ENCODE results near the gene NKD2.
"Not testable (repeated sequence)": the region's sequence is repeated elsewhere in the genome, so short reads cannot be mapped to it uniquely, and the experiment has no call there.

Gene NKD2

DNA sequence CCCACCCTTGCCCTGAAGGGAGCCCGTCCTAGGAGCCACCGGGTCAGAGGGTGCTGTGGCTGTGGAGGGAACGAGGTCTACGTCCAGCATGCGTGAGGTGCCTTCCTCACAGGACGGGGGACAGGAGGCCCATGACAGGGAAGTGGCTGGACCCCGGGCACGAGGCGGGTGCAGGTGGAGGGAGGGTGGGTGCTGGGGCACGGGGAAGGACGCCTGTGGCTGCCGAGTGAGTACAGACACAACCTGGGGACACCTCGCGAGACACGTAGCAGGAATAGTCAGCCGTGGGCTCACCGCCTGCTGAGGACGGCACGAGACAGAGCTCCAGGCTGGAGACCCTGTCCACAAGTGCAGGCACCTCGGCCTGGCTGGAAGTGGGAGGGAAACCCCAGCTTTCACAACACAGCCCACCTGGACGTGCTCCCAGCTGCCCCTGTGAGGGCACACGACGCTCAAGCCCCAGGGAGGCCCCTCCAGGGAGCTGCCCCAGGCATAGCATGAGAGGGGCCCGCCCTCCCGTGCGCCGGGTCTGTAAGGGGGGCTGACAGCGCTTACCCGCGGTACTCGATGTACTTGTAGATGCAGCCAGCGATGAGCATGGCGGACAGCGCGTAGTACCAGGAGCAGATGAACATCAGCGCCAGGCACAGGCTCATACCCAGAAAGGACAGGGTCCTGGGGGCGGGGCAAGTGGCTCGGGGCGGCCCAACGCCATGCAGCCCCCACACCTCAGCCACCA, 66.4 kb downstream of the NKD2 start:
- no peak for DNase-seq (ENCODE audit: low read depth)

GRCh38 chr5:1075555-1075881, 66.9 kb downstream of the NKD2 start:
- DNase-seq (ENCODE audit: low read depth): no peak

DNA sequence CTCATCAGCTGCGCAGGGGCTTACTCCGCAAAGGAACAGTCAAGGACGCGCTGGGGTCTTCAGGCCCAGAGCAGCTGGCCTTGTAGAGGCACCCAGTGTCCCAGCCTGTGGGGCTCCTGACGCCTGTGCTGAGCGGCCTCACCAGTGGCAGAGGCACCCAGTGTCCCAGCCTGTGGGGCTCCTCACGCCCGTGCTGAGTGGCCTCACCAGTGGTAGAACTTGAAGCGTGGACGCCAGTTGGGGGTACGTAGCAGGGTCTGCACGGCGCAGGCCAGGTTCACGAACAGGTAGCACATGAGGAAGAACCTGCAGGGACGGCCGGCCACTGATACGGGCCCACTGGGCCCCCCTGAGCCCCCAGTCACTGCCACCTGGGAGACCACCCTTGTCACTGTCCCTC, 67.3 kb downstream of the NKD2 start:
- no peak for DNase-seq (ENCODE audit: low read depth)

GRCh38 chr5:1076406-1076805, 67.8 kb downstream of the NKD2 start:
- DNase-seq (ENCODE audit: low read depth): no peak

GRCh38 chr5:1077026-1077425, 68.4 kb downstream of the NKD2 start:
- DNase-seq (ENCODE audit: low read depth): no peak

DNA sequence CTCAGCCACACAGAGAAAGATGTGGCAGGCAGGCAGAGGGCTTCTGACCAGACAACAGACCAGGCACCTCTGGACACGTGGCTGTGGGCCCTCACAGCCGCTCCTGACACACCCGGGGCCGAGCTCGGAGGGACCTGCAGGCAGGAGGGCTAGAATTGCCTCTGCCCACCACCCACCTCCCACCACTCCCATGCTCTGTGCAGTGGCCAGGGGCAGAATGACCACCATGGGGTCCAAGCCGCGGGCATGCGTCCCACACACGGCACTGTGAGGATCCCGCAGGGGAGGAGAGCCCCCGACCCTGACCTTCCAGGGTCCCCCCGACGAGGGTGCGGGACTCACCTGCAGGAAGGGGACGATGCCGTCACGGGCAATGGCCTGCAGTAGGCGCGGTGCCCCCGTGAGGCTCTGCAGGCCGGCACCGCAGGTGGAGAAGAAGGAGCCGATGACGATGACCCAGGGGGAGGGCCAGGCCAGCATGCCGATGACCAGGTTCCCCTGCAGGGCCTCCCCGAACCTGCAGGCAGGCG, 69.0 kb downstream of the NKD2 start:
- no peak for DNase-seq (ENCODE audit: low read depth)

DNA sequence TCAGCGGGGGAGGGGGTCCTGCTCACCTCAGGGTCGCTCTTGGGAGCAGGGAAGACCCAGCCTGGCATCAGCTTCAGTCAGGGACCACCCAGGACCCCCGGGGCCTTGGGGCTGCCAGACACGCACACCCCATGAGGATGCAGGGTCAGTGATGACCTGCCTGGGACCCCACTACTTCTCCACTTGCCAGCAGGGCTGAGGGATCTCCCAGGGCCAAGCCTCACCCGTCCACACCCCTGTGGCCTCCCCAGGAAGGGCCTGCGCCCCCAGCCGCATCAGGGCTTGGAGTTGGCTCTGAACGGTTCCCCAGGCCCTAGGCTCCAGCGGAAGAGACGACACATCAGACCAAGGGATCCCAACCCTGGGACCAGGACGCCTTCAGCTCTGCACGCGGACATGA, 69.6 kb downstream of the NKD2 start:
- DNase-seq (ENCODE audit: low read depth): no peak

DNA sequence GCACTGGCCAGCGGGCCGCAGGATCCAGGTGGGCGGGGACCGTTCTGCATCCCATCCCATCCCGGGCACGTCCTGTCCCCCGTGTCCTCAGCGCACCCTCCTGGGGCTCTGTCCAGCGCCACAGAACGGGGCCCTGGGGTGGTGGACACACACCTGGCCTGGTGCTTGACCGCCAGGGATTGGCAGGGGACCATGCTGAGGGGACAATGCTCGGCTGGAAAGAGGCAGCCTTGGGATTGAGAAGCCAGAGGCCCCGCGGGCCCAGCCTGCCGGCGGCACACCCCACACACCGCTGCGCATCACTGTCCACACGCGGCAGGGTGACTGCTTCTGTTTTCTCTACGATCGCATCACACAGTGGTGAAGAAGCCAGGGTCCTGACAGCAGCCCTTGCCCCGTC, 70.2 kb downstream of the NKD2 start:
- no peak for DNase-seq (ENCODE audit: low read depth)

DNA sequence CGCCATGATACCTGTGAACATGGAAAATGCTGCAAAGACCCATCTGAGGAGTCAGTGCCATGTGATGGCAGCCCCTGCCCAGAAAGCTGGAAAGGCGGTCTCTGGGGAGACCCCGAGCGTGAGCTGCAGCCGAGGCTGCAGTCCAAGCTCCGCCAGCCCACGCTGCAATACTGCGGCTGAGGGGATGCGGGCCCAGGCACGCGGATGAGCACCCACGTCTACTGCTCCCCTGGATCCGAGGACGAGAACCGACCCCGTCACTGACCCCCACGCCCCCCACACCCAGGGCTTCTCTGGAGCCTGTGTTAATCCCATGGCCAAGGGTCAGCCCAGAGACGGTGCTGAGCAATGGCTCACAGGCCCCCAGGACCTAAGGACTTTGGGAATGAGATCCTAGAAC, 70.9 kb downstream of the NKD2 start:
- DNase-seq (ENCODE audit: low read depth): no peak

GRCh38 chr5:1079961-1080360, 71.4 kb downstream of the NKD2 start:
- DNase-seq (ENCODE audit: low read depth): no peak

DNA sequence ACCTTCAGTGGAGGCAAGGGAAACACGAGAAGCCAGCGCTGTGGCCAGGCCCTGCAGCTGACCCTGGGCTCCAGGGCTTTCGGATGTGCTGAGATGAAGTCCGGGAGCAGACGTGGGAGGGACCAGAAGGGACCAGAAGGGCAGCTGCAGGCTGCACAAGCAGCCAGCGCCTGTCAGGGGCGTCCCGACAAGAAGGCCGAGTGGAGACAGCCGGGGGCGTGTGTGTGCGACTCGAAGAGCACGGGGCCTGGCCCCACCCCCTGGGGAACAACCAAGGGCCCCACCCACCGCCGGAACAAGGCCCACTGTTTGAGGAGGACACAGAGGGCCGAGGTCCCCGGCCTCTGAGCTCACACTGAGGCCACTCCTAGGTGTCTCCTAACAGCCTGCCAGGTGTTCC, 71.8 kb downstream of the NKD2 start:
- no peak for DNase-seq (ENCODE audit: low read depth)

GRCh38 chr5:1081519-1081918, 72.9 kb downstream of the NKD2 start:
- DNase-seq (ENCODE audit: low read depth): no peak

- not testable (repeated sequence) for DNase-seq (ENCODE audit: low read depth)
These were observed 74.4 kb downstream of the NKD2 start for GRCh38 chr5:1083026-1083425.

GRCh38 chr5:1083823-1084605, 75.4 kb downstream of the NKD2 start:
- DNase-seq (ENCODE audit: low read depth): no peak

DNA sequence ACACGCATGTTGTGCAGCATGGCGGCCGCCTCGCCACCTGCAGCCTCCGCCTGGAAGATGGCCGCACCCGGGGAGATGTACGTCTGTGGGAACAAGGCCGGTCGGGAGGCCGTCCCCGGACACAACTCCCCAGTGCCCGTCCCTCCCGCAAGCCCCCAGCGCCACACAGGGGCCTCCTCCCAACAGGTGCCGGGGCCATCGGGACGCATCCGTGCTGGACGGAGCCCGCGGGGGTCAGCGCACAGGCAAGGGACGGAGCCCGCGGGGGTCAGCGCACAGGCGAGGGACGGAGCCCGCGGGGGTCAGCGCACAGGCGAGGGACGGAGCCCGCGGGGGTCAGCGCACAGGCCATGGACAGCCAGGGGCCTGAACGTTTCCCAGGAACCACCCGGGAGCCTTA, 76.8 kb downstream of the NKD2 start:
- DNase-seq (ENCODE audit: low read depth): no peak

DNA sequence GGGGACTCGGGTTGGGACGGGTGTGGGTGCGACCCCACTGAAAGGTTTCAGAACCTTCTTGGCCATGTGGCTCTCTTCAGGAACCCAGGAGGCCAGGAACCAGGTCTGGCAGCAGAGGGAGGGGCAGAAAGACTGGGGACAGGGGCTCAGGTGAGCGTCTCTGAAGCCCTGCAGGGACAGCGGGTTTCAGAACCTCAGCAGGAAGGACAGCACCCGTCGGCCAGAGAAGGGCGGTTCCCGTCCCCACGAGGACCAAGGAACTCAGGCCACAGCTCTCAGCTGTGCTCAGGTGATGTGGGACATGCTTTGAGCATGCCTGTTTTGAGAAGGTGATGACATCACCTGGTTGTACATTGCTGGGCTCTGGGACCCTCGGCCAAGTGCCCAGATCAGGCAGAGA, 77.5 kb downstream of the NKD2 start:
- no peak for DNase-seq (ENCODE audit: low read depth)

DNA sequence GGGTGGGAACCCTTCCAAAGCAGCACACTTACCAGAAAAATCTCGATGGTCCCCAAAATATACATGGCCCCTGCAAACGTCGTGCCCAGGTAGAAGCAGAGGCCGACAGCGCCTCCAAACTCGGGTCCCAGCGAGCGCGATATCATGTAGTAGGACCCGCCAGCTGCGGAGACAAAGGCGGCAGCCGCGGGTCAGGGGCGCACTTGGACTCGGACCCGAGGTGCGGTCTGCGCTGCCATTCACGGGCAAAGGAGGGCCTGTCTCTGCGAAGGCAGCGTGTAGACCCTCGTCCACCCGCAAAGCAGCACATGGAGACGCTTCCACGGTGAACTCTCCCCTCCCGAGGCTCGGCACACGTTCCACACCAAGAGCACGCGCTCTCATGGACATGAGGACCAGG, 78.3 kb downstream of the NKD2 start:
- DNase-seq (ENCODE audit: low read depth): no peak

DNA sequence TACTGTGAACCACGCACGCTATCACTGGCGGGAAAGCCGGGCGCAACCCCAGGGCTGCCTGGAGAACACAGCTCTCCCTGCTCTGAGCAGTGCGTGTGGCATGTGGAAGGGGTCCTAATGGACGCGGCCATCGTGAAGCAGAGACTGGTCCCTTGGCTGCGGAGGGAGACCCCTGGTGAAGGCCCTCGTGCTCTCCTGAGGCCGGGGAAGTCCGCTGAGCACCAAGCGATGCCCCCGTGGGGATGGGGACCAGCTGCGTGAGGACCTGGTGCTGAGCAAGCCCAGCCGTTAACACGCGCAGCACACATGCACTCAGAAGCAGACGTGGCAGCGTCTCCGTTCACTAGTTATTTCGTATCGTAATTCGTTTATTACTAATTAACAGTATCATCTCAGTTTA, 78.8 kb downstream of the NKD2 start:
- DNase-seq (ENCODE audit: low read depth): no peak

- no peak for DNase-seq (ENCODE audit: low read depth)
These were observed 79.4 kb downstream of the NKD2 start for GRCh38 chr5:1088031-1088430.
